ENCODE data around the gene GOLGA8B. TPM values are rescaled to one million over a fixed set of nuclear protein-coding genes. Genes with fewer than 3 reads are reported as not detected.
"Not testable (repeated sequence)": the region's sequence is repeated elsewhere in the genome, so short reads cannot be mapped to it uniquely, and the experiment has no call there.

GOLGA8B gene
- total RNA-seq, 1 experiment from 2014 or later, result 18.7 TPM

DNA sequence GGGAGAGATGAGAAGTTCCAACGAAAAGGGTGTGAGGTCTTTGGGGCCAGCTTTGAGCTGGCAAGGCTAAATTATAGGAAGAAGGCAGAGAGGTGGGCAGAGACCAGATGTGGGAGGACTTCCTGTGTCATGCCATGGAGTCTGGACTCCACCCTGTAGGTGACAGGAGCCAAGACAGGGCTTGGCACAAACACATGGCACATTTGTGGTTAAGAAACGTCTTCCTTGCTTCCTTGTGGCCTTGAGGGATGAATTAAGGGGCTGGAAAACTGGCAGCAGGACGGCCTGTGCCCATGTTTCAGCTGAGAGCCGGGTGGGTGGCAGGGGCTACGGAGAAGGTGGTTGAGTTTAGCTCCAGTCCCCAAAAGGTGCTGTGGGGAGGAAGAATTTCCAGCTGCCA lies 18.7 kb downstream of the GOLGA8B start:
- DNase-seq (ENCODE audit: low spot score), result not testable (repeated sequence)

DNA sequence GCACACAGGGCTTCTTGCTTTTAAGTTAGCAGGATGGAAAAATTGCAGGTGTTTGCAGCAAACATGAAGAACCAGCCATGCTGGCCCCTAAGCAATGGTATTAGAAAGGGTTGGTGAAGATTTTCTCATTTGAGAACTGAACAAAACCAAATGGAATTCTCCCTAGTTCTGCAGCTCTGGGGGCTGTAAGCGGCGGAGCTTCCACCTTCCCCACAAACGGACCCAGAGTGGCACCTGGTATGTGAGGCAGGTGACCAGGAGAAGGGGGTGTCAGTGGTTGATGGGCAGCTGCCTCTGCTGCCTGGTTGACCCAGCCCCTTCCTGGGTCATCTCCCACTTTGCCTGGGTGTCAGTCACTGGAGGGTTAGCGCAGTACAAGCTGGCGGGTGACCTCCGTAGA lies 22.6 kb downstream of the GOLGA8B start:
- DNase-seq (ENCODE audit: low spot score), result not testable (repeated sequence)

DNA sequence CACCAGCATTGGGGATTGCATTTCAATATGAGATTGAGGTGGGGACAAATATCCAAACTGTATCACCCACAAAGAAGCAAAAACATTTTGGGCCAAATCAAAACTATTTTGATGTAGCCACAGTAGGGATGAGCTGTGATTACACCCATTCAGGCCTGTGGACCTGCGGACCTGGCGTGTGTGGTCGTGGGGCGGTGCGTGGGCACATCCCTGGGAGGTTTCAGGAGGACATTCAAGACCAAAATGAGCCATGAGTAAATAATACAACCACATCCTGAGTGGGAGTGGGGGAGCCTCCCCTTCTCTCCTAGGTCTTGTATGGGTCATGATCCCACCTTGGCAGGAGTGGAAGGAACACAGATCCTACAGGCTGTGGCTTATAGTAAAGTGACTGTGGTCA lies 23.7 kb downstream of the GOLGA8B start:
- DNase-seq (ENCODE audit: low spot score), result not testable (repeated sequence)

DNA sequence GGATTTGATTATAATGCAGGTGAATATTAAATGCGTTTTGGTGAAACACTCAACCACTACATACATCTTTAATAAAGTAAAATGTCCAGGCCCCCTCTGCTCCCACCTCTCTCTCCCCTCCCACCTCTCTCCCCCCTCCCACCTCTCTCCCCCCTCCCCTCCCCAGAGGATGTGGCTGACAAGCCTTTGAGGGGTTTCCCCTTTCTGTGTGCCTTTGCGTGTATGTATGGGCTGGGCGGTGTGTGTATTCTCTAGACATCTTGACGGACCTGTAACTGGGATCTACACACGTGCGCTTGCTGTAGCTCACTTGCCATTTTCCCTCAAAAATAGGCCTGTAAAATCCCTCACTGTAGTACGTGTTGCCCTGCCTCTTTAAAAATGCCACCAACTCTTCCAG lies 28.3 kb downstream of the GOLGA8B start:
- DNase-seq (ENCODE audit: low spot score), result not testable (repeated sequence)

DNA sequence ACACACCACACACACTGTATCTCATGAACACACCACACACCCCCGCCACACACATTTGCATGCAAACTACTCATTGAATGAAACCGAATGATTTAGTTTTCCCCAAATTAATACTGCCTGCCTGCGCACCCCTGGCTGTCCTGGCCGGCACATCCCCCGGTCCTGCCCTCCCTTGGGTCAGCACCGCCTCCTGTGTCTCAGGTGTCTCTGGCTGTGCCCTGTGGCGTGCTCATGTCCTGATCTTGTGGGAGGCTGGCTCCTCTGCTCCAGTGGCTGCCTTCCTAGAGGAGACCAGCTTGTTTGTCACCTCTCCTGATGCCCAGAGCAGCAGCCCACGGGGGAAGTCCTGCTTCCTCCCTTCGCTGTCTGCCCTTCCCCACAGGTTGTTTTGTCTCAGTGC lies 28.7 kb downstream of the GOLGA8B start:
- not testable (repeated sequence) for DNase-seq (ENCODE audit: low spot score)

DNA sequence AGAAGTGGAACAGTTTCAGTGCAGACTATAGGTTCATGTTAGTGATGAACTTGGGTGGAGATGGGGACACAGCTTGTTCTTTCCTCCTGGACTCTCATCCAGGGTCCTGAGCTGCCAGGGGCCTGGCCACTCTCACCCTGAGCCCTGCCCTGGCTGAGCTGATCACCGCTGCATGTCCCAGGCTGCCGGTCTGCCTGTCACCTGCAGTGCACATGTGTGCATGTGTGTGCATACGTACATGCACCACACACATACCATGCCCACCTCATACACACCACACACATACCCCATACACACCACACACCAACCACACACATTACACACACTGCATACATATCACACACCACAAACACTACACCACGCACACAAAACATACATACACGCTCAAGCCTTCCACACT lies 29.3 kb downstream of the GOLGA8B start:
- not testable (repeated sequence) for DNase-seq (ENCODE audit: low spot score)

DNA sequence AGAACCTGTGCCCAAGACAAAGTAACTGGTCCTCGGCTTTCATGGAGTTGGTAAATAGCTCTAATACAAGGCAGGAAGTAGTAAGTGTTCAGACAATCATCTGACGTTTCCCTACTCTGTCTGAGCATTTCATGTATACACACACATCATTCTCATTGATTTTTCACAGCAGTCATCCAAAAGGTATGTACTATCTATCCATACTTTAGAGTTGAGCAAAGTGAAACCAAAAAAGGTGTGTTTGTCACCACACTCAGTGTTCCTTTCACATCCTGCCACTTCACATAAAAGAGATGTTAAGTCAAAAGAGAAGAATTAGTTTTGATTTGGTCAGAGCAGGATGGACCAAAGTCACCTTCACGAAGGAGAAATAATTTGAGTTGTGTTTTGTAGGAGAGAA lies 33.3 kb downstream of the GOLGA8B start:
- not testable (repeated sequence) for DNase-seq (ENCODE audit: low spot score)

DNA sequence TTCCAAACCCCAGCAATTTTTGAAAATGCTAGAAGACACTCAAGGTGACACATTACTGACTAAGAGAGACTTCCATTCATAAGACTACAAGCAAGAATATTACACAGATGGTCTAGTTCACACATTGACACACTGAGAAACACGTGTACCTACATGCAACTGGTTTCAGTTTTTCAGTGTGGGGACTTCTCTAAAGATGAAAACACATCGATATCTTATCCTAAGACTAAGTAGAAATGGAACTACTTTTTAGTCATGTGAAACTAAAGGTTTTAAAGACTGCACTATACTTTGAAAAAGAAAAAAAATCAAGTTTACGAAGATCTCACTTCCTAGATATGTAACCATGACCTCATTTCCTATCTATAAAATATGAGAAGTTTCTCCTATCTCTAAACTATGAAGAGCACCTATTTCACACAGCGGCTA lies 34.1 kb downstream of the GOLGA8B start:
- not testable (repeated sequence) for DNase-seq (ENCODE audit: low spot score)

DNA sequence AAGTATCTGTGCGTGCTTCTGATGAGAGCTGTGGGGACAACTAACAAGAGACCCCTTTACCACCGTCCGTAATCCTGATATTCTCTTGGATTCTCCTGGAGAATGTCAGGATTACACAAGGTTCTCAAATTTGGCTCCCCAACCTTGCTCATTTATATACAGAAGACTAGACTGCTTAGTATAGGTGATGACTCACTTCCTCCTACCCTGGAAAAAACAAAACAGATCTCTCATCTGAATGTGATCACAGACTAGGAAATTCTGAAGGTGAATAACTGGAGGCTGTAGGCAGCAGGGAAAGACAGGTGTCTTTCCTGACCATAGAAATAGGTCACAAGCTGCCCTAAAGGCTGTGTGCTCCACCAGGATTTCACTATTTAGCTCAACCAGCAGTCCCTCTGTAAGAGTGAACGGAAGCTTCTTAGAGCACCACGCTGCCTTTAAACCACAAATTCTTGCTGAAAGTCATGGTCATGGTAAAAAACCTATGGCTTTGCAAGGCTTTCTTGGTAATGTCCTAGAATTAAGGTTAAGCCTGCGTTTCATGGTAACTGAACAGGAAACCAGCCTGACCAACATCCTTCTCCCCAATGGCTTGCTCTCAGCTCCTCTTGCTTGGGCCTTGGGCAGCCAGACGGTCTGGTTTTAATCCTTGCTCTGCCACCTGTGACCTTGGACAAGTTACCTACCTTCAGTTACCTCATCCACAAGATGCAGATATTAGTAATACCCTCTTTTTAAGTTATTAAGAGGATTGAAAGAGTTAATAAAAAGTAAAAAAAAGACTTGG lies 39.4 kb downstream of the GOLGA8B start:
- DNase-seq (ENCODE audit: low spot score), result not testable (repeated sequence)

DNA sequence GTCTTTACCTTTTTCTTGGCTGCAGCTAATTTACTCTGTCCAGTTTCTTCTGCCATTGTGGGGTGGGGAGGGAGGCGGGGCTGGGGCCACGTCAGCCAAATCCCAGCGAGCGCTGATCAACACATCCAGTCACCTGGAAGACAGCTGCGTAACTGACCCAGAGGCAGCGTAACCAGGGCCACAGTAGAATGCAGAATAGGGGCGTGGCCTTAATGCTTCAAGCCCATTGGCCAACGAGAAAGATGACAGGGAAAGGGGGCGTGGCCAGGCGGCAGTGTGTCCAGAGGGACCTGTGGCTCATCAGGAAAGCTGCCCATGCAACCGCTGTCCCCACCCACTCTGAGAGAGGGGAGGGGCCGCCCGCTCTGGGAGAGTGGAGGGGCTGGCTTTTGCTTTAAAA lies 47.6 kb downstream of the GOLGA8B start:
- not testable (repeated sequence) for DNase-seq (ENCODE audit: low spot score)

Other genes with a start within 250 kb of the GOLGA8B start
- gene SLC12A6, start 245.9 kb downstream of the GOLGA8B start, total RNA-seq (2014; rRNA removed; shearing (Covaris generic)), result 5.7 and 7.6 TPM in 2 replicates
- 341 and 382 TPM in 2 replicates for gene NOP10, start 240.5 kb downstream of the GOLGA8B start, total RNA-seq (2014; rRNA removed; shearing (Covaris generic))
- gene NUTM1, start 240.3 kb downstream of the GOLGA8B start, total RNA-seq (2014; rRNA removed; shearing (Covaris generic)), result not detected in 2 replicates
- 8.9 and 9.8 TPM in 2 replicates for gene LPCAT4, start 216.5 kb downstream of the GOLGA8B start, total RNA-seq (2014; rRNA removed; shearing (Covaris generic))
- 6.7 and 8.1 TPM in 2 replicates for gene GOLGA8A, start 145.8 kb downstream of the GOLGA8B start, total RNA-seq (2014; rRNA removed; shearing (Covaris generic))
- gene GJD2, start 171.3 kb upstream of the GOLGA8B start, total RNA-seq (2014; rRNA removed; shearing (Covaris generic)), result not detected in 2 replicates
- 0.03 and 0.29 TPM in 2 replicates for gene ACTC1, start 211.9 kb upstream of the GOLGA8B start, total RNA-seq (2014; rRNA removed; shearing (Covaris generic))